ENCODE results near the gene ZNF397. TPM values are rescaled to one million over a fixed set of nuclear protein-coding genes. Genes with fewer than 3 reads are reported as not detected.

Gene ZNF397
- total and polyA plus RNA-seq, 4 donors: 12.2 to 53.8 (median 17.1) TPM

GRCh38 chr18:35220424-35220823 lies 20.4 kb upstream of the ZNF397 start:
- TF ChIP-seq, protein P1, sequence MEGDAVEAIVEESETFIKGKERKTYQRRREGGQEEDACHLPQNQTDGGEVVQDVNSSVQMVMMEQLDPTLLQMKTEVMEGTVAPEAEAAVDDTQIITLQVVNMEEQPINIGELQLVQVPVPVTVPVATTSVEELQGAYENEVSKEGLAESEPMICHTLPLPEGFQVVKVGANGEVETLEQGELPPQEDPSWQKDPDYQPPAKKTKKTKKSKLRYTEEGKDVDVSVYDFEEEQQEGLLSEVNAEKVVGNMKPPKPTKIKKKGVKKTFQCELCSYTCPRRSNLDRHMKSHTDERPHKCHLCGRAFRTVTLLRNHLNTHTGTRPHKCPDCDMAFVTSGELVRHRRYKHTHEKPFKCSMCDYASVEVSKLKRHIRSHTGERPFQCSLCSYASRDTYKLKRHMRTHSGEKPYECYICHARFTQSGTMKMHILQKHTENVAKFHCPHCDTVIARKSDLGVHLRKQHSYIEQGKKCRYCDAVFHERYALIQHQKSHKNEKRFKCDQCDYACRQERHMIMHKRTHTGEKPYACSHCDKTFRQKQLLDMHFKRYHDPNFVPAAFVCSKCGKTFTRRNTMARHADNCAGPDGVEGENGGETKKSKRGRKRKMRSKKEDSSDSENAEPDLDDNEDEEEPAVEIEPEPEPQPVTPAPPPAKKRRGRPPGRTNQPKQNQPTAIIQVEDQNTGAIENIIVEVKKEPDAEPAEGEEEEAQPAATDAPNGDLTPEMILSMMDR (IDR thresholded peaks at IDR 0.05; ENCODE audit: control extremely low read depth, extremely low read depth): no peak
- Histone ChIP-seq H3K36me3 (ENCODE audit: control insufficient read depth in 4 of 4, insufficient read depth in 4 of 4, low read length in 4 of 4) (no peaks in the 10 kb centered on the region), H3K27ac (ENCODE audit: low read depth in 1 of 2, low read length in 1 of 2) (no peak overlapping the region), H3K9me3 (ENCODE audit: control insufficient read depth in 4 of 4, insufficient read depth in 3 of 4, low read length in 3 of 4) (no peaks in the 10 kb centered on the region), H3K27me3 (ENCODE audit: control insufficient read depth in 3 of 3, insufficient read depth in 3 of 3, low read length in 2 of 3) (no peaks in the 10 kb centered on the region), H3K4me3 (no peak overlapping the region), H3K9ac (ENCODE audit: insufficient read depth in 1 of 2, low read length in 2 of 2) (no peak overlapping the region), H3K4me1 (ENCODE audit: control insufficient read depth in 5 of 5, insufficient read depth in 5 of 5, low read length in 5 of 5) (peaks cover 0 to 3% (median 0%) of the 10 kb centered on the region in 5 donors)
- DNase-seq (no peak), ATAC-seq (ENCODE audit: insufficient read depth, low FRiP score) (no peak)
- WGBS, 2 donors: 72 to 90% methylated on average over 6 of the region's 6 CpGs

GRCh38 chr18:35223797-35224196 lies 17.0 kb upstream of the ZNF397 start:
- H3K36me3 ChIP-seq (ENCODE audit: control insufficient read depth in 4 of 4, insufficient read depth in 4 of 4, low read length in 4 of 4): no peaks in the 10 kb centered on the region
- no peak for ATAC-seq (ENCODE audit: insufficient read depth, low FRiP score)

DNA sequence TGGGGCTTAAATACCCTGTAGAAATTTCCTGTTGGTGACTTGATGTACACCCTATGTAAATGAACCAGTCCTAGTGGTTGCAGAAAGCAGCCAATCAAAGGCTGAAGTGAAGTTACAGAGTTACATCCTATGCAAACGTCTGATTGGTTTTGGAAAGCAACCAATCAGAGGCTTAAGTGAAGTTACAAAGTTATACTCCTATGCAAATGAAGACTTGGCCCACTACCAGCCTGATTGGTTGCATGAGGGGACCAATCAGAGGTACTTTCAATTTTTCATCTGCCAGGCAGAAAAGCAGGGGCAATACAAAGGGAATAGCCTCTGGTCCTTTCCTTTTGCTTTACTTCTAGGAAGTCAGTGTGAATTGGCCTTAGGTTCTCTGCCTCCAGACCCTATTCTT lies 13.6 kb upstream of the ZNF397 start:
- no peak overlapping the region for H3K27ac ChIP-seq (ENCODE audit: low read depth in 1 of 2, low read length in 1 of 2)
- H3K4me1 ChIP-seq (ENCODE audit: control insufficient read depth in 5 of 5, insufficient read depth in 5 of 5, low read length in 5 of 5): no peaks in the 10 kb centered on the region
- no peak overlapping the region for H3K9ac ChIP-seq (ENCODE audit: insufficient read depth in 1 of 2, low read length in 2 of 2)
- no peaks in the 10 kb centered on the region for H3K27me3 ChIP-seq (ENCODE audit: control insufficient read depth in 3 of 3, insufficient read depth in 3 of 3, low read length in 2 of 3)
- H3K4me3 ChIP-seq: no peak overlapping the region
- TF ChIP-seq, protein P1 (IDR thresholded peaks at IDR 0.05; ENCODE audit: control extremely low read depth, extremely low read depth): no peak
- 81 to 97% methylated on average over 1 of the region's 1 CpG for WGBS, 2 donors
- no peaks in the 10 kb centered on the region for H3K36me3 ChIP-seq (ENCODE audit: control insufficient read depth in 4 of 4, insufficient read depth in 4 of 4, low read length in 4 of 4)
- ATAC-seq (ENCODE audit: insufficient read depth, low FRiP score) (no peak), DNase-seq (no peak)
- H3K9me3 ChIP-seq (ENCODE audit: control insufficient read depth in 4 of 4, insufficient read depth in 3 of 4, low read length in 3 of 4): no peaks in the 10 kb centered on the region

More at GRCh38 chr18:35223797-35224196, 17.0 kb upstream of the ZNF397 start:
- Histone ChIP-seq H3K9ac (ENCODE audit: insufficient read depth in 1 of 2, low read length in 2 of 2) (no peak overlapping the region), H3K9me3 (ENCODE audit: control insufficient read depth in 4 of 4, insufficient read depth in 3 of 4, low read length in 3 of 4) (no peaks in the 10 kb centered on the region), H3K27me3 (ENCODE audit: control insufficient read depth in 3 of 3, insufficient read depth in 3 of 3, low read length in 2 of 3) (no peaks in the 10 kb centered on the region), H3K27ac (ENCODE audit: low read depth in 1 of 2, low read length in 1 of 2) (no peak overlapping the region), H3K4me3 (no peak overlapping the region), H3K4me1 (ENCODE audit: control insufficient read depth in 5 of 5, insufficient read depth in 5 of 5, low read length in 5 of 5) (peaks cover 0 to 3% (median 0%) of the 10 kb centered on the region in 5 donors)
- TF ChIP-seq, protein P1 (IDR thresholded peaks at IDR 0.05; ENCODE audit: control extremely low read depth, extremely low read depth): no peak
- no peak for DNase-seq
- 91 to 93% methylated on average over 3 of the region's 3 CpGs for WGBS, 2 donors

DNA sequence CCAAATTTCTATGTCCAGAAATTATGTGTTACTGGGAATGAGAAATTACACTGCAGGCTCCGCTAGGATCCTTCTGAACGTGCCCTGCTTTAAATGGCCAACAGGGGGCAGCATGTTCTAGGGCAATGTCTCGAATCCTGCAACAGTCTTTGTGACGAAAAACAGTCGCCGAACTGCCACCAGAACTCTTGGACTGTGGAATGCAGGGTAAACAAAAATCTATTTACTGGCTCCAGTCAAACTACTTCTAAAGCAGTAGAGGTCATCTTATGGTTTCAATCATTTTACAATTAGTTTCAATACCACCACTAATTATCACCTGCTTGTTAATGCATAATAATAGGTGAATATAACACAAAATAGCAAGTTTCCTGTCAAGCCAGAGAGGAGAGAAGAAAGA lies 9.8 kb upstream of the ZNF397 start:
- no peaks in the 10 kb centered on the region for H3K4me1 ChIP-seq (ENCODE audit: control insufficient read depth in 5 of 5, insufficient read depth in 5 of 5, low read length in 5 of 5)
- WGBS, 2 donors: 0% methylated on average over 6 of the region's 6 CpGs
- H3K36me3 ChIP-seq (ENCODE audit: control insufficient read depth in 4 of 4, insufficient read depth in 4 of 4, low read length in 4 of 4): no peaks in the 10 kb centered on the region
- peak; percentile 90 for ATAC-seq (ENCODE audit: insufficient read depth, low FRiP score)
- TF ChIP-seq, protein P1 (IDR thresholded peaks at IDR 0.05; ENCODE audit: control extremely low read depth, extremely low read depth): peak; percentile 95
- no peak overlapping the region for H3K9ac ChIP-seq (ENCODE audit: insufficient read depth in 1 of 2, low read length in 2 of 2)
- no peaks in the 10 kb centered on the region for H3K9me3 ChIP-seq (ENCODE audit: control insufficient read depth in 4 of 4, insufficient read depth in 3 of 4, low read length in 3 of 4)
- H3K4me3 ChIP-seq: no peak overlapping the region
- H3K27me3 ChIP-seq (ENCODE audit: control insufficient read depth in 3 of 3, insufficient read depth in 3 of 3, low read length in 2 of 3): no peaks in the 10 kb centered on the region
- peak; percentile 80 to 87 (median 87) for DNase-seq
- no peak overlapping the region for H3K27ac ChIP-seq (ENCODE audit: low read depth in 1 of 2, low read length in 1 of 2)

Data from lung (tissue), 12 donors.